HepG2 (cell line): ENCODE measurements around the gene NOX4. TPM values are rescaled to one million over a fixed set of nuclear protein-coding genes. Genes with fewer than 3 reads are reported as not detected.

ENCODE experiments used
- ATAC-seq: fragments of 200-7000 bp; cut with Tn5 transposase; 3 replicates; pipeline ENCODE4 v1.9.1; 2020; ENCODE audit warnings: mild to moderate bottlenecking, moderate library complexity
- BruUV-seq: library from RNA; stranded (reverse); fragments of 400-500 nt; replicated peaks from 2 replicates; lab custom pipeline; 2021; lab: Mats Ljungman, UMichigan
- CTCF ChIA-PET: fragments of 300-600 bp; formaldehyde crosslinking; extraction: SDS; loops from one replicate; lab custom pipeline; 2021; ENCODE audit warnings: low total read pairs, inconsistent platforms, low intra/inter-chr PET ratio; lab: Yijun Ruan, JAX
- POLR2A ChIA-PET: fragments of 350-600 bp; sonication (Branson Sonifier 250); formaldehyde crosslinking; loops from one replicate; lab custom pipeline; 2020; ENCODE audit warnings: antibody characterized with exemption, inconsistent platforms; lab: Yijun Ruan, JAX
- DNase-seq: peaks from one replicate; pipeline ENCODE4 v3.0.0-alpha.2; 2015; ENCODE audit warnings: low spot score
- FAIRE-seq: peaks from 3 replicates; lab custom pipeline; 2011; peaks lifted over from hg19 to GRCh38; lab: Jason Lieb, UNC
- H2AFZ ChIP-seq: one replicate; pipeline ENCODE4 v1.6.1; 2011; ENCODE audit warnings: low read length, inconsistent platforms
- H3K27ac ChIP-seq: fragments of 300-600 bp; 3 replicates; pipeline ENCODE4 v1.8.0; 2011; ENCODE audit warnings: mixed run types, mild to moderate bottlenecking, mixed read lengths, low read length, inconsistent platforms; ENCODE audit not compliant: insufficient read depth; ENCODE audit errors: extremely low read length
- H3K27me3 ChIP-seq, 2 experiments: fragments of 200-600 bp in 1 of 2; 2 replicates in 1 of 2; 3 replicates in 1 of 2; pipeline versions ENCODE4 v1.6.0 to v1.8.0; 2011; ENCODE audit warnings: low read length in 2 of 2, mild to moderate bottlenecking in 2 of 2, moderate library complexity in 2 of 2, inconsistent platforms in 1 of 2; ENCODE audit not compliant: insufficient read depth in 2 of 2, control insufficient read depth in 1 of 2
- H3K36me3 ChIP-seq, 2 experiments: fragments of 200-600 bp in 1 of 2; replicated peaks in 1 of 2; 2 replicates in 1 of 2; 3 replicates in 1 of 2; pipeline versions ENCODE4 v1.5.1 to v1.8.0; 2011; ENCODE audit warnings: low read length in 2 of 2, inconsistent platforms in 1 of 2; ENCODE audit not compliant: insufficient read depth in 2 of 2, control insufficient read depth in 1 of 2
- H3K4me1 ChIP-seq: 2 replicates; pipeline ENCODE4 v1.5.1; 2012; ENCODE audit warnings: low read length, inconsistent platforms; ENCODE audit not compliant: insufficient read depth
- H3K4me2 ChIP-seq: 2 replicates; pipeline ENCODE4 v1.6.0; 2011; ENCODE audit warnings: low read depth, low read length, inconsistent platforms
- H3K4me3 ChIP-seq, 3 experiments: fragments of 200-600 bp in 1 of 3; sonication (generic), shearing (Covaris generic) in 1 of 3; replicated peaks in 1 of 3; 2 replicates each; pipeline ENCODE4 v1.5.1; 2011 to 2016; ENCODE audit warnings: low read length in 3 of 3, inconsistent platforms in 2 of 3, low read depth in 2 of 3, mild to moderate bottlenecking in 2 of 3, control low read depth in 1 of 3, mixed read lengths in 1 of 3; ENCODE audit not compliant: insufficient read depth in 1 of 3
- H3K79me2 ChIP-seq: one replicate; pipeline ENCODE4 v1.6.1; 2011; ENCODE audit warnings: low read length, inconsistent platforms; ENCODE audit not compliant: insufficient read depth
- H3K9ac ChIP-seq: 2 replicates; pipeline ENCODE4 v1.6.0; 2011; ENCODE audit warnings: mild to moderate bottlenecking, low read depth, low read length, inconsistent platforms; ENCODE audit not compliant: insufficient read depth
- H3K9me3 ChIP-seq: 2 replicates; pipeline ENCODE4 v1.5.1; 2012; ENCODE audit warnings: mild to moderate bottlenecking, low read length
- H4K20me1 ChIP-seq: 2 replicates; pipeline ENCODE4 v1.6.0; 2011; ENCODE audit warnings: inconsistent platforms, mild to moderate bottlenecking, low read length, moderate library complexity; ENCODE audit not compliant: insufficient read depth
- ATF4 ChIP-seq, 2 experiments: fragments of 450-650 bp in 1 of 2; sonication (generic) in 1 of 2; formaldehyde crosslinking; IDR thresholded peaks; 2 replicates each; pipeline versions ENCODE4 v1.5.0 to v1.8.0; 2020 to 2022; ENCODE audit warnings: mild to moderate bottlenecking in 1 of 2, missing genetic modification reagents in 1 of 2
- CEBPB ChIP-seq: IDR thresholded peaks from 2 replicates; pipeline ENCODE4 v1.6.1; 2011; ENCODE audit warnings: low read depth, low read length, improper control_type of control experiment, borderline replicate concordance
- JDP2 ChIP-seq: sonication (generic); formaldehyde crosslinking; IDR thresholded peaks from 2 replicates; pipeline ENCODE4 v1.8.1; 2022; ENCODE audit warnings: missing genetic modification reagents, borderline replicate concordance
- MAFF ChIP-seq: IDR thresholded peaks from 2 replicates; pipeline ENCODE4 v1.6.1; 2011; ENCODE audit warnings: low read depth, low read length, improper control_type of control experiment
- MAFK ChIP-seq, 2 experiments: IDR thresholded peaks in 1 of 2; conservative IDR thresholded peaks in 1 of 2; 2 replicates each; pipeline ENCODE4 v1.6.1; 2011; ENCODE audit warnings: improper control_type of control experiment in 2 of 2, low read length in 2 of 2
- PCBP1 ChIP-seq: fragments of 200-400 bp; formaldehyde crosslinking; IDR thresholded peaks from 2 replicates; pipeline ENCODE4 v1.6.1; 2017; ENCODE audit warnings: mild to moderate bottlenecking, low read depth, low read length, borderline replicate concordance
- RFX3 ChIP-seq: IDR thresholded peaks from 2 replicates; pipeline ENCODE4 v1.6.1; 2016; ENCODE audit warnings: missing biosample characterization, missing genetic modification reagents
- TARDBP ChIP-seq: sonication (generic); formaldehyde crosslinking; IDR thresholded peaks from 2 replicates; pipeline ENCODE4 v1.8.0; 2022; ENCODE audit warnings: mild to moderate bottlenecking, missing genetic modification reagents
- TIGD3 ChIP-seq: sonication (generic); formaldehyde crosslinking; IDR thresholded peaks from 2 replicates; pipeline ENCODE4 v1.5.1; 2020; ENCODE audit warnings: mild to moderate bottlenecking, missing genetic modification reagents, borderline replicate concordance
- ZFP36 ChIP-seq: fragments of 150-350 bp; IDR thresholded peaks from 2 replicates; pipeline ENCODE4 v1.6.1; 2018; ENCODE audit warnings: borderline replicate concordance, low read length, low read depth; ENCODE audit not compliant: partially characterized antibody
- ZNF446 ChIP-seq: sonication (generic); formaldehyde crosslinking; IDR thresholded peaks from 2 replicates; pipeline ENCODE4 v1.5.0; 2020; ENCODE audit warnings: mild to moderate bottlenecking, missing genetic modification reagents
- ZNF703 ChIP-seq: sonication (generic); formaldehyde crosslinking; IDR thresholded peaks from 2 replicates; pipeline ENCODE4 v1.5.1; 2020; ENCODE audit warnings: missing genetic modification reagents, mild to moderate bottlenecking, moderate library complexity, borderline replicate concordance
- ZNF773 ChIP-seq: sonication (generic); formaldehyde crosslinking; IDR thresholded peaks from 2 replicates; pipeline ENCODE4 v1.4.0; 2020; ENCODE audit warnings: missing genetic modification reagents, borderline replicate concordance
- ZNF816 ChIP-seq: sonication (generic); formaldehyde crosslinking; IDR thresholded peaks from 2 replicates; pipeline ENCODE4 v1.8.0; 2022; ENCODE audit warnings: missing genetic modification reagents, mild to moderate bottlenecking, borderline replicate concordance
- WGBS: methylation state at CpG from one replicate; pipeline ENCODE4 v1.1.6; 2017; ENCODE audit warnings: low lambda C conversion rate; 5-methylcytosine and 5-hydroxymethylcytosine counted together
- in situ Hi-C: cut with HindIII; loops from 2 replicates; pipeline ENCODE4 v1.10.0; 2017; ENCODE audit warnings: low pct_unique_long_range_greater_than_20kb; ENCODE audit not compliant: extremely low pct_ligation_motif_present
- intact Hi-C: fragments of 100-400 bp; cut with micrococcal nuclease; formaldehyde crosslinking; loops from one replicate; pipeline ENCODE4 v1.10.0; 2022; ENCODE audit not compliant: unreplicated experiment
- polyA plus RNA-seq, 8 experiments: library from polyadenylated mRNA; depleted of rRNA in 3 of 8; stranded (reverse) in 7 of 8; unstranded in 1 of 8; fragments of >200 nt; fragmentation: Illumina TruSeq in 4 of 8; extraction: Trizol in 4 of 8; gene quantifications; 2 replicates each; pipeline versions ENCODE4 v1.2.1 to v1.2.3, GENCODE V29; 2011 to 2016; ENCODE audit warnings: low read depth in 4 of 8, missing spikeins in 1 of 8, mixed read lengths in 1 of 8; ENCODE audit not compliant: insufficient read depth in 1 of 8
- total RNA-seq, 5 experiments: library from RNA; depleted of rRNA; stranded (reverse); fragments of >200 nt; fragmentation: Illumina TruSeq; extraction: Trizol; gene quantifications; 2 replicates each; pipeline ENCODE4 v1.2.3, GENCODE V29; 2016; ENCODE audit warnings: low read depth in 1 of 5
- TF ChIP-seq, protein P1 (sequence below): sonication (generic); formaldehyde crosslinking; IDR thresholded peaks from 2 replicates; pipeline ENCODE4 v1.4.0; 2020; ENCODE audit warnings: missing genetic modification reagents; ENCODE audit errors: not compliant biosample characterization

NOX4 gene
- total and polyA plus RNA-seq, 2 of the 13 experiments (the other 11 are each of a cell fraction or from before 2014, with no cell fraction given): not detected

GRCh38 chr11:89421718-89422117, 69.5 kb downstream of the NOX4 start:
- CTCF ChIA-PET: no interaction called here
- no TSS peak for BruUV-seq

More at GRCh38 chr11:89421718-89422117, 69.5 kb downstream of the NOX4 start:
- no peaks in the 10 kb centered on the region for H3K9me3 ChIP-seq
- DNase-seq: no peak
- no peaks in the 10 kb centered on the region for H3K4me1 ChIP-seq
- no peaks in the 10 kb centered on the region for H3K79me2 ChIP-seq
- TF ChIP-seq RFX3 (CRISPR knock-in tag): no peak
- no peak for TF ChIP-seq ZFP36
- no peak for TF ChIP-seq ATF4 (CRISPR knock-in tag; IDR thresholded peaks at IDR 0.05)
- TF ChIP-seq CEBPB: no peak
- TF ChIP-seq PCBP1: no peak
- no peak for TF ChIP-seq ZNF703 (CRISPR knock-in tag)
- TF ChIP-seq JDP2: no peak
- TF ChIP-seq TIGD3 (CRISPR knock-in tag): no peak
- no peak for TF ChIP-seq ZNF446 (CRISPR knock-in tag)
- peak; percentile 73 for TF ChIP-seq MAFF
- TF ChIP-seq ZNF816 (CRISPR knock-in tag): no peak
- no peak for TF ChIP-seq TARDBP (CRISPR knock-in tag)
- peak; percentile 56 to 77; a peak in 3 of 4 replicates for TF ChIP-seq MAFK (conservative IDR thresholded peaks at IDR 0.05 in 1 of 2, IDR thresholded peaks at IDR 0.05 in 1 of 2; ENCODE audit: low read length in 2 of 2)
- no peak for TF ChIP-seq ZNF773 (CRISPR knock-in tag)
- TF ChIP-seq, protein P1, sequence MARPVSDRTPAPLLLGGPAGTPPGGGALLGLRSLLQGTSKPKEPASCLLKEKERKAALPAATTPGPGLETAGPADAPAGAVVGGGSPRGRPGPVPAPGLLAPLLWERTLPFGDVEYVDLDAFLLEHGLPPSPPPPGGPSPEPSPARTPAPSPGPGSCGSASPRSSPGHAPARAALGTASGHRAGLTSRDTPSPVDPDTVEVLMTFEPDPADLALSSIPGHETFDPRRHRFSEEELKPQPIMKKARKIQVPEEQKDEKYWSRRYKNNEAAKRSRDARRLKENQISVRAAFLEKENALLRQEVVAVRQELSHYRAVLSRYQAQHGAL (CRISPR knock-in tag): no peak
- no peak overlapping the region for H3K4me3 ChIP-seq
- WGBS: 1% methylated on average over 2 of the region's 2 CpGs
- in situ Hi-C loops (no loop called here), intact Hi-C loops (no loop called here)
- no peak overlapping the region for H3K27ac ChIP-seq
- ATAC-seq: no peak
- no peaks in the 10 kb centered on the region for H3K36me3 ChIP-seq
- H4K20me1 ChIP-seq: no peaks in the 10 kb centered on the region
- no peaks in the 10 kb centered on the region for H3K27me3 ChIP-seq
- H3K9ac ChIP-seq: no peak overlapping the region
- no peak overlapping the region for H2AFZ ChIP-seq
- POLR2A ChIA-PET: no interaction called here
- no peak overlapping the region for H3K4me2 ChIP-seq
- no peak for FAIRE-seq
